MM.1S (cell line): Measurements from ENCODE around the gene MTNR1A.

Source experiments
- DNase-seq: peaks from one replicate; pipeline ENCODE4 v3.0.0-alpha.2; 2015
- H2AFZ ChIP-seq: fragments of 300-600 bp; sonication (generic); 2 replicates; pipeline ENCODE4 v1.6.0; 2016; ENCODE audit warnings: antibody characterized with exemption, low read length
- H3F3A ChIP-seq: fragments of 300-600 bp; sonication (generic); 2 replicates; pipeline ENCODE4 v1.6.1; 2016; ENCODE audit warnings: mild to moderate bottlenecking, antibody characterized with exemption, low read length, moderate library complexity, mixed read lengths; ENCODE audit not compliant: insufficient read depth
- H3K27ac ChIP-seq: fragments of 300-600 bp; sonication (generic); 2 replicates; pipeline ENCODE4 v1.5.1; 2016; ENCODE audit warnings: mild to moderate bottlenecking, low read length
- H3K27me3 ChIP-seq: fragments of 300-600 bp; sonication (generic); replicated peaks from 2 replicates; pipeline ENCODE4 v1.6.0; 2016; ENCODE audit warnings: low read length; ENCODE audit not compliant: insufficient read depth
- H3K36me3 ChIP-seq: fragments of 300-600 bp; sonication (generic); replicated peaks from 2 replicates; pipeline ENCODE4 v1.6.1; 2016; ENCODE audit warnings: mild to moderate bottlenecking, low read length, mixed read lengths; ENCODE audit not compliant: insufficient read depth
- H3K4me1 ChIP-seq: fragments of 300-600 bp; sonication (generic); 2 replicates; pipeline ENCODE4 v1.6.1; 2016; ENCODE audit warnings: low read length, mixed read lengths
- H3K4me2 ChIP-seq: fragments of 300-600 bp; sonication (generic); 2 replicates; pipeline ENCODE4 v1.6.0; 2016; ENCODE audit warnings: low read depth, low read length
- H3K4me3 ChIP-seq: fragments of 300-600 bp; sonication (generic); 2 replicates; pipeline ENCODE4 v1.5.1; 2016; ENCODE audit warnings: low read length, mixed read lengths
- H3K79me2 ChIP-seq: fragments of 300-600 bp; sonication (generic); 2 replicates; pipeline ENCODE4 v1.6.1; 2016; ENCODE audit warnings: mixed run types, low read length, mixed read lengths
- H3K9ac ChIP-seq: fragments of 300-600 bp; sonication (generic); 2 replicates; pipeline ENCODE4 v1.6.1; 2016; ENCODE audit warnings: low read length, mixed read lengths
- H3K9me2 ChIP-seq: fragments of 300-600 bp; sonication (generic); replicated peaks from 2 replicates; pipeline ENCODE4 v1.6.1; 2016; ENCODE audit warnings: mild to moderate bottlenecking, low read length, mixed read lengths; ENCODE audit not compliant: insufficient read depth
- H3K9me3 ChIP-seq: fragments of 300-600 bp; sonication (generic); replicated peaks from 2 replicates; pipeline ENCODE4 v1.6.1; 2016; ENCODE audit warnings: mild to moderate bottlenecking, low read length, mixed read lengths; ENCODE audit not compliant: insufficient read depth
- H4K20me1 ChIP-seq: fragments of 300-600 bp; sonication (generic); 2 replicates; pipeline ENCODE4 v1.6.1; 2016; ENCODE audit warnings: mild to moderate bottlenecking, low read length, moderate library complexity, mixed read lengths; ENCODE audit not compliant: insufficient read depth
- EZH2 ChIP-seq: fragments of 300-600 bp; sonication (generic); optimal IDR thresholded peaks from 2 replicates; pipeline ENCODE3; 2017; ENCODE audit warnings: low read depth, mild to moderate bottlenecking, antibody characterized with exemption, low read length, mixed read lengths
- EZH2phosphoT487 ChIP-seq: fragments of 300-600 bp; sonication (generic); IDR thresholded peaks from 2 replicates; pipeline ENCODE4 v1.6.1; 2018; ENCODE audit warnings: antibody characterized with exemption, low read length
- TF ChIP-seq, protein P1 (sequence below): fragments of 300-600 bp; sonication (generic); IDR thresholded peaks from 2 replicates; pipeline ENCODE4 v1.5.1; 2016; ENCODE audit warnings: antibody characterized with exemption, low read length, mixed read lengths

MTNR1A gene

GRCh38 chr4:186570193-186570996, 15.0 kb upstream of the MTNR1A start:
- Histone ChIP-seq H3K4me1 (no peaks in the 10 kb centered on the region), H3K9ac (no peak overlapping the region), H3K27ac (no peak overlapping the region), H3K4me2 (no peak overlapping the region), H3K4me3 (no peak overlapping the region), H4K20me1 (no peaks in the 10 kb centered on the region), H2AFZ (no peak overlapping the region), H3K27me3 (no peaks in the 10 kb centered on the region), H3K9me3 (no peaks in the 10 kb centered on the region), H3F3A (no peaks in the 10 kb centered on the region), H3K79me2 (no peaks in the 10 kb centered on the region), H3K9me2 (no peaks in the 10 kb centered on the region), H3K36me3 (no peaks in the 10 kb centered on the region)
- TF ChIP-seq EZH2phosphoT487: no peak
- no peak for TF ChIP-seq EZH2
- TF ChIP-seq, protein P1, sequence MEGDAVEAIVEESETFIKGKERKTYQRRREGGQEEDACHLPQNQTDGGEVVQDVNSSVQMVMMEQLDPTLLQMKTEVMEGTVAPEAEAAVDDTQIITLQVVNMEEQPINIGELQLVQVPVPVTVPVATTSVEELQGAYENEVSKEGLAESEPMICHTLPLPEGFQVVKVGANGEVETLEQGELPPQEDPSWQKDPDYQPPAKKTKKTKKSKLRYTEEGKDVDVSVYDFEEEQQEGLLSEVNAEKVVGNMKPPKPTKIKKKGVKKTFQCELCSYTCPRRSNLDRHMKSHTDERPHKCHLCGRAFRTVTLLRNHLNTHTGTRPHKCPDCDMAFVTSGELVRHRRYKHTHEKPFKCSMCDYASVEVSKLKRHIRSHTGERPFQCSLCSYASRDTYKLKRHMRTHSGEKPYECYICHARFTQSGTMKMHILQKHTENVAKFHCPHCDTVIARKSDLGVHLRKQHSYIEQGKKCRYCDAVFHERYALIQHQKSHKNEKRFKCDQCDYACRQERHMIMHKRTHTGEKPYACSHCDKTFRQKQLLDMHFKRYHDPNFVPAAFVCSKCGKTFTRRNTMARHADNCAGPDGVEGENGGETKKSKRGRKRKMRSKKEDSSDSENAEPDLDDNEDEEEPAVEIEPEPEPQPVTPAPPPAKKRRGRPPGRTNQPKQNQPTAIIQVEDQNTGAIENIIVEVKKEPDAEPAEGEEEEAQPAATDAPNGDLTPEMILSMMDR: no peak
- DNase-seq: no peak

DNA sequence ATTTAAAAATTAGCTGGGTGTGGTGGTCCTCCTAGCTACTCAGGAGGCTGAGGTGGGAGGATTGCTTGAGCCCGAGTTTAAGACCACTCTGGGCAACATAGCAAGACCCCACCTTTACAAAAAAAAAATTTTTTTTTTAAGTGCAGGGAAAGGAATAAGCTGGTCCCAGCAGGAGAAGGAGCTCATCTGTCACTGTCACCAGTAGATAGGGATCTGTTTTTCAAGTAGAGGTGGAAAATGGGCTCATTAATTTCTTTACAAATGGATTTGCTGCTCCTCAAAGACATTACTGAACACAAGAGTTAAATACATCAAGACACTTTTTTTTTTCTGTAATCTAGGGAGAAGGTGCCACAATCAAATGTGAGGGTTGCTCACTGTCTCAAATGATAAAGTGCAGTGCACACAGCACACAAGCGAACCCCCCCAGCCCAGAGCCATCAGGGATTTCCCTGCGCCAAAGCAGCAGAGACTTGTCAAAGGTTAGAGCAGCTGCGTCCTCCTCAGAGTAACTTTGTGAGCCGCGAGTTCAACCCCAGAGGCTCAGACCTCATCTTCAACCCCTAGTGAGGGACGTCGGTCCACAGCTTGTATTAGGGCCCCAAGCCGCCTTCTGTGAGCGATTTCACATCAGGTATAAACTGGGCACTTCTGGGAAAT, 14.3 kb upstream of the MTNR1A start:
- H3K9me3 ChIP-seq: no peaks in the 10 kb centered on the region
- H3K4me3 ChIP-seq: no peak overlapping the region
- H3K4me2 ChIP-seq: no peak overlapping the region
- no peaks in the 10 kb centered on the region for H3K9me2 ChIP-seq
- no peak for DNase-seq
- H3K36me3 ChIP-seq: no peaks in the 10 kb centered on the region
- no peaks in the 10 kb centered on the region for H4K20me1 ChIP-seq
- no peaks in the 10 kb centered on the region for H3K4me1 ChIP-seq
- no peaks in the 10 kb centered on the region for H3K27me3 ChIP-seq
- TF ChIP-seq EZH2 (no peak), EZH2phosphoT487 (no peak)
- TF ChIP-seq, protein P1: no peak
- H3K79me2 ChIP-seq: no peaks in the 10 kb centered on the region
- no peak overlapping the region for H3K27ac ChIP-seq
- no peaks in the 10 kb centered on the region for H3F3A ChIP-seq
- no peak overlapping the region for H3K9ac ChIP-seq
- H2AFZ ChIP-seq: no peak overlapping the region

DNA sequence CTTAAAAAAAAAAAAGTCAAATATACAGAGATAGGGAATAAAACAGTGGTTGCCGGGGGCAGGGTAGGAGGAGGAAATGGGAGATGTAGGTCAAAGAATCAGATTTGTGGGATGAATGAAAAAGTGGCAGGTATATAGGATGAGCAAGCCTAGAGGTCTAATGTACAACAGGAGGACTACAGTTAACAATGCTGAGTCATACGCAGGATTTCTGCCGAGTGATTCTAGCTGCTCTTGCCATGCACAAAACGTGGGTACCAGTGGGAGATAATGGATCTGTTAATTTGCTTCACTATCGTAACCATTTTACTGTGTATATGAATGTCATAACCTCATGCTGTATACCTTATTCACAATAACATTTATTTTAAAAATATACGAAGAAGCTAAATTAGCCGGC, 10.7 kb upstream of the MTNR1A start:
- no peak overlapping the region for H3K4me3 ChIP-seq
- H3K9me2 ChIP-seq: no peaks in the 10 kb centered on the region
- DNase-seq: no peak
- H2AFZ ChIP-seq: no peak overlapping the region
- no peaks in the 10 kb centered on the region for H3K79me2 ChIP-seq
- no peaks in the 10 kb centered on the region for H3K4me1 ChIP-seq
- H3K36me3 ChIP-seq: no peaks in the 10 kb centered on the region
- H3K9me3 ChIP-seq: no peaks in the 10 kb centered on the region
- TF ChIP-seq EZH2phosphoT487: no peak
- TF ChIP-seq EZH2: no peak
- TF ChIP-seq, protein P1: no peak
- no peaks in the 10 kb centered on the region for H4K20me1 ChIP-seq
- H3F3A ChIP-seq: no peaks in the 10 kb centered on the region
- no peak overlapping the region for H3K27ac ChIP-seq
- no peak overlapping the region for H3K4me2 ChIP-seq
- H3K27me3 ChIP-seq: no peaks in the 10 kb centered on the region
- H3K9ac ChIP-seq: no peak overlapping the region
